ENCODE results near the gene ADCY2.

ADCY2 gene

DNA sequence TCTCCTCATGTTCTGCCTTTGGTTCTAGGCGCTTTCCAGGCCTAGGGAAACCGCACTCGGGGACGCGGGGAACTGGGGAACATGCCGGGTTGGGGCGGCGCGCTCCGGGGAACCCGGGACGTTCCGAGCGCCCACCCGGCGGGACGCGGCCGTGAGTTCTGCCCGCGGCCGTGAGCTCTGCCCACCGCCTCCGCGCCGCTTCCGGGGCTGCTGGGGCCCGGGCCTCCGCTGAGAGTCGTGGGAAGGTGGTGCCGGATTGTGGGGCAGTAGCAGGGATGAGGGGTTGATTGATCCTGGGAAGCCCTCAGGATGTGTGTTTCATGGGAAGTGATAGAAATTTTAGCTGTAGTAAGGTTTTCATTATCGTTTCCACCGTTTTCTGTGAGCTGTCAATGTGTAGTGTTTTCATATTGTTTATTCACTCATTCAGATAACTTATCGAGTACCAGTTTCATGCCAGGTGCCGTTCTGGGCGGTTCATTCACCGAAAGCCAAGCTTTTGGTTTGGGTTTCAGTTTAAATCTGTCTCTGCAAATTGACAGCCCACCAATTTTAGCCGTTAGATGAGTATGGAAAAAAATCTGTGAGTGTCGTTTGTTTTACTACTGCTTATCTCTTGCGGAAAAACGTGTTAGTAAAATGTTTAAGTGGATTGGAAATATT is 473.7 kb downstream of the ADCY2 start:
- DNase-seq (ENCODE audit: low spot score) = no peak

DNA sequence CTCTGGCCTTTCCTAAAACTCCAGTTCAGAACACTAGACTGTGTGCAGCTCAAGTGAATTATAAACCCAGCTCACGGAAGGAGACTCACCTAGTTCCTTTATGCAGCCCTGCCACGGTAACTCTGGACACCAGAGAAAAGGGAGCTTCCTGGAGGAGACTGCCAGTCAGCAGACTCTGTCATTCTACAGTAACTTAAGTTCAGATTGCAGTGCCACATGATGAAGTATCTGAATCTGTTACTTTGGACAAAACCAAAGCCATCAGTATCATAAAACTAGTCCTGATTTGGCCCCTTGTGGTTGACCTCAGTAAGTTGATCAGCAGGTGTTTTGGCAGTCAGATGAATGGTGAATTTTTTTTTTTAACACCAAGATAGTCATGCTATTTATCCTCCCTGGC is 475.7 kb downstream of the ADCY2 start:
- no peak for DNase-seq (ENCODE audit: low spot score)

GRCh38 chr5:7872517-7873130 is 476.7 kb downstream of the ADCY2 start:
- no peak for DNase-seq (ENCODE audit: low spot score)

GRCh38 chr5:7873216-7873615 is 477.3 kb downstream of the ADCY2 start:
- DNase-seq (ENCODE audit: low spot score) = no peak

- no peak for DNase-seq (ENCODE audit: low spot score)
Observed at GRCh38 chr5:7874639-7875038, 478.7 kb downstream of the ADCY2 start.

DNA sequence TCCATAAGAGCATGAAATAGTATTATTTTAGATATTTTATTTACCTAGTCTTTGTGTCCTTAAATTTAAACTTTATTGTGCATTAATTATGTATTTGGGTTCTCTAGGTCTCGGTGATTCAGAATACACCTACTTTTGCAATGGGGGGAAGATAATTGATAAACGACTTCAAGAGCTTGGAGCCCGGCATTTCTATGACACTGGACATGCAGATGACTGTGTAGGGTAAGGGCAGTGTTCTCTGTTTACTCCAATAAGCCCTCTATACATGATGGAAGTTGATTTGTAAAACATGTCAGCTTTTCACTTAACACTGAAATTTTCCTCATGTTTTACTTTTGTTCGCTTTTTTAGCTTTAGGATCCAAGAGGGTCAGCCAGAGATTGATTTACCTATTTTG is 479.2 kb downstream of the ADCY2 start:
- no peak for DNase-seq (ENCODE audit: low spot score)

GRCh38 chr5:7876867-7877266 is 480.9 kb downstream of the ADCY2 start:
- no peak for DNase-seq (ENCODE audit: low spot score)

DNA sequence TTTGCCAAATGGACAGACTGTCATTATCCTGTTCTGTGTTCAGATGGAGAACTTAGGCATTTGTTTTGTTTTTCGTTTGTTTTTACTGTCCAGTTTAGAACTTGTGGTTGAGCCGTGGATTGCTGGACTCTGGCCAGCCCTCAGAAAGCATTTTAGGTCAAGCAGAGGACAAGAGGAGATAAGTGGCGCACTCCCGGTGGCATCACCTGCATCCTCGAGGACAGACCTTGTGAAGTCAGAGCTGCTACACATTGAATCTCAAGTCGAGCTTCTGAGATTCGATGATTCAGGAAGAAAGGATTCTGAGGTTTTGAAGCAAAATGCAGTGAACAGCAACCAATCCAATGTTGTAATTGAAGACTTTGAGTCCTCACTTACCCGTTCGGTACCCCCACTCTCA is 481.9 kb downstream of the ADCY2 start:
- no peak for DNase-seq (ENCODE audit: low spot score)

DNA sequence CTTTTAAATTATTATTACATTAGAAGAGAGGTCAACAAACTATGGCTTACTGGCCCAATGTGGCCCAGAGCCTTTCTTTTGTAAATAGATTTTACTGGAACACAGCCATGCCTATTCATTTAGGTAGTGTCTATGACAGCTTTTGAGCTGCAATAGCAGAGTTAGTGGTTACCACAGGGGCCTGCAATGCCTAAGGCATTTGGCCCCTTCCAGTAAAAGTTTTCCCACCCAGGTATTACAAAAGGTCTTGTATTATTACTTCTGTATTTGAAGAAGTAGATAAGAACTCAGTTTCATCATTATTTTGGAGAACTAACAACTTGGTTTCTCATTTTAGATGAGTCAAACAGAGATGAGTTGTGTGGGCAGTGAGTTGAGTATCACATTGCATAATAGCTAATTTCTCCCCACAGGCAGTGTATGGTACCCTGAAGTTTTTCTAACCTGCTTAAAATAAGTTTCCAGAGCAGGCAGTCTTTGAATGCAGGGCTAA is 482.5 kb downstream of the ADCY2 start:
- no peak for DNase-seq (ENCODE audit: low spot score)
